T-helper 17 cell (primary cell): Measurements from ENCODE around the gene OR6C68. TPM values are rescaled to one million over a fixed set of nuclear protein-coding genes. Genes with fewer than 3 reads are reported as not detected.
"Not testable (repeated sequence)": the region's sequence is repeated elsewhere in the genome, so short reads cannot be mapped to it uniquely, and the experiment has no call there.

Experiments
- ATAC-seq: fragments of 150-1000 bp; cut with Tn5 transposase; 2 replicates; pipeline ENCODE4 v1.10.0; 2021; ENCODE audit warnings: mild to moderate bottlenecking, moderate library complexity
- DNase-seq, 3 donors: peaks; one replicate each; pipeline versions ENCODE4 v3.0.0 to v3.0.0-alpha.2; 2020 to 2021
- H3K9me3 ChIP-seq: one replicate; pipeline ENCODE4 v1.7.0; 2013; ENCODE audit warnings: low read length, mild to moderate bottlenecking; ENCODE audit not compliant: control insufficient read depth, poor library complexity, severe bottlenecking
- H3K27ac Mint-ChIP-seq: one replicate; pipeline ENCODE4 v1.8.0; 2022; ENCODE audit warnings: mild to moderate bottlenecking, moderate library complexity, mixed read lengths
- H3K27me3 Mint-ChIP-seq: one replicate; pipeline ENCODE4 v1.8.0; 2022; ENCODE audit warnings: mixed read lengths
- H3K36me3 Mint-ChIP-seq: one replicate; pipeline ENCODE4 v1.8.0; 2022; ENCODE audit warnings: low read depth, mixed read lengths
- H3K4me1 Mint-ChIP-seq: one replicate; pipeline ENCODE4 v1.8.0; 2022; ENCODE audit warnings: mild to moderate bottlenecking, mixed read lengths
- H3K4me3 Mint-ChIP-seq: one replicate; pipeline ENCODE4 v1.8.0; 2022; ENCODE audit warnings: mild to moderate bottlenecking, moderate library complexity, mixed read lengths
- total RNA-seq, 4 donors: library from RNA in 2 of 4; stranded (reverse) in 2 of 4; gene quantifications; one replicate each; pipeline ENCODE4 v1.2.3 and lab custom pipeline; 2022 to 2026

The OR6C68 gene
- total RNA-seq (not detected), total RNA-seq (lab: John Stamatoyannopoulos, UW) (0 reads per million in 2 donors)

GRCh38 chr12:55492078-55492477 lies at the start of gene OR6C68:
TSS of gene OR6C68 (plus strand) at chr12:55492378. CDS start at chr12:55492378, 0 bp downstream.
- Mint-ChIP-seq H3K36me3 (no peaks in the 10 kb centered on the region), H3K4me3 (no peak within 1 kb of the TSS), H3K27me3 (peaks cover 18% of the 10 kb centered on the region), H3K27ac (no peak within 1 kb of the TSS), H3K4me1 (no peaks in the 10 kb centered on the region)
- ATAC-seq (no peak), DNase-seq (no peak)
- H3K9me3 ChIP-seq, result no peaks in the 10 kb centered on the region

- ATAC-seq (no peak), DNase-seq (no peak)
- no peaks in the 10 kb centered on the region for H3K9me3 ChIP-seq
- Mint-ChIP-seq H3K27ac (no peak within 1 kb of the TSS), H3K4me1 (no peaks in the 10 kb centered on the region), H3K27me3 (peaks cover 26% of the 10 kb centered on the region), H3K36me3 (no peaks in the 10 kb centered on the region), H3K4me3 (no peak within 1 kb of the TSS)
Measured at GRCh38 chr12:55443776-55444175, 48.4 kb upstream of the OR6C68 start, which contains the start of gene OR6C2. TSS of gene OR6C2 (plus strand) at chr12:55444076. CDS start at chr12:55452214, 8,138 bp downstream.

GRCh38 chr12:55445357-55445756 lies 46.8 kb upstream of the OR6C68 start:
- H3K4me1 Mint-ChIP-seq, result no peaks in the 10 kb centered on the region
- no peak overlapping the region for H3K27ac Mint-ChIP-seq
- H3K9me3 ChIP-seq, result no peaks in the 10 kb centered on the region
- DNase-seq (no peak), ATAC-seq (no peak)
- H3K27me3 Mint-ChIP-seq, result peaks cover 26% of the 10 kb centered on the region
- H3K4me3 Mint-ChIP-seq, result no peak overlapping the region
- no peaks in the 10 kb centered on the region for H3K36me3 Mint-ChIP-seq

- DNase-seq (no peak), ATAC-seq (no peak)
- no peaks in the 10 kb centered on the region for H3K36me3 Mint-ChIP-seq
- no peaks in the 10 kb centered on the region for H3K9me3 ChIP-seq
- H3K4me1 Mint-ChIP-seq, result no peaks in the 10 kb centered on the region
- peaks cover 29% of the 10 kb centered on the region for H3K27me3 Mint-ChIP-seq
- H3K4me3 Mint-ChIP-seq, result no peak overlapping the region
- H3K27ac Mint-ChIP-seq, result no peak overlapping the region
Measured at GRCh38 chr12:55446326-55446725, 45.9 kb upstream of the OR6C68 start.

GRCh38 chr12:55448825-55449224 lies 43.4 kb upstream of the OR6C68 start:
- Mint-ChIP-seq H3K4me3 (no peak overlapping the region), H3K36me3 (no peaks in the 10 kb centered on the region), H3K4me1 (no peaks in the 10 kb centered on the region), H3K27me3 (peaks cover 48% of the 10 kb centered on the region), H3K27ac (no peak overlapping the region)
- no peaks in the 10 kb centered on the region for H3K9me3 ChIP-seq
- ATAC-seq, result no peak
- no peak for DNase-seq

- not testable (repeated sequence) for H3K36me3 Mint-ChIP-seq, H3K4me3 Mint-ChIP-seq, H3K27ac Mint-ChIP-seq, DNase-seq, H3K4me1 Mint-ChIP-seq, H3K9me3 ChIP-seq, ATAC-seq
- H3K27me3 Mint-ChIP-seq, result peaks cover 34% of the 10 kb centered on the region
Measured at GRCh38 chr12:55464926-55465325, 27.3 kb upstream of the OR6C68 start.

GRCh38 chr12:55467836-55468235 lies 24.3 kb upstream of the OR6C68 start:
- Mint-ChIP-seq H3K4me3 (no peak overlapping the region), H3K4me1 (no peaks in the 10 kb centered on the region), H3K27ac (no peak overlapping the region), H3K27me3 (peaks cover 28% of the 10 kb centered on the region), H3K36me3 (no peaks in the 10 kb centered on the region)
- ATAC-seq (no peak), DNase-seq (no peak)
- no peaks in the 10 kb centered on the region for H3K9me3 ChIP-seq

GRCh38 chr12:55469291-55469690 lies 22.9 kb upstream of the OR6C68 start:
- ATAC-seq, result no peak
- no peak overlapping the region for H3K4me3 Mint-ChIP-seq
- peaks cover 28% of the 10 kb centered on the region for H3K27me3 Mint-ChIP-seq
- H3K4me1 Mint-ChIP-seq, result no peaks in the 10 kb centered on the region
- H3K27ac Mint-ChIP-seq, result no peak overlapping the region
- H3K9me3 ChIP-seq, result no peaks in the 10 kb centered on the region
- DNase-seq, result no peak
- no peaks in the 10 kb centered on the region for H3K36me3 Mint-ChIP-seq

- no peak within 1 kb of the TSS for H3K4me3 Mint-ChIP-seq
- no peaks in the 10 kb centered on the region for H3K4me1 Mint-ChIP-seq
- no peaks in the 10 kb centered on the region for H3K36me3 Mint-ChIP-seq
- ATAC-seq, result no peak
- DNase-seq, result no peak
- no peaks in the 10 kb centered on the region for H3K9me3 ChIP-seq
- H3K27me3 Mint-ChIP-seq, result peaks cover 28% of the 10 kb centered on the region
- H3K27ac Mint-ChIP-seq, result no peak within 1 kb of the TSS
Measured at GRCh38 chr12:55470088-55470829, 21.9 kb upstream of the OR6C68 start, which contains the start of gene OR6C70. TSS of gene OR6C70 (minus strand) at chr12:55470138. CDS start at chr12:55470138, 0 bp downstream.

- Mint-ChIP-seq H3K27ac (no peak overlapping the region), H3K27me3 (peaks cover 30% of the 10 kb centered on the region), H3K4me3 (no peak overlapping the region), H3K36me3 (no peaks in the 10 kb centered on the region), H3K4me1 (no peaks in the 10 kb centered on the region)
- no peak for DNase-seq
- H3K9me3 ChIP-seq, result no peaks in the 10 kb centered on the region
- ATAC-seq, result no peak
Measured at GRCh38 chr12:55472264-55472663, 19.9 kb upstream of the OR6C68 start.

GRCh38 chr12:55479136-55479535 lies 13.0 kb upstream of the OR6C68 start:
- H3K4me1 Mint-ChIP-seq, result not testable (repeated sequence)

GRCh38 chr12:55484284-55484683 lies 7.9 kb upstream of the OR6C68 start:
- not testable (repeated sequence) for H3K36me3 Mint-ChIP-seq, H3K4me1 Mint-ChIP-seq, H3K9me3 ChIP-seq, H3K4me3 Mint-ChIP-seq, H3K27ac Mint-ChIP-seq, ATAC-seq, DNase-seq
- H3K27me3 Mint-ChIP-seq, result peaks cover 28% of the 10 kb centered on the region

More at GRCh38 chr12:55479136-55479535, 13.0 kb upstream of the OR6C68 start:
- ATAC-seq, H3K4me3 Mint-ChIP-seq, H3K36me3 Mint-ChIP-seq, H3K27ac Mint-ChIP-seq, DNase-seq, H3K9me3 ChIP-seq: not testable (repeated sequence)
- peaks cover 30% of the 10 kb centered on the region for H3K27me3 Mint-ChIP-seq

- H3K27me3 Mint-ChIP-seq, result peaks cover 34% of the 10 kb centered on the region
- H3K4me3 Mint-ChIP-seq, result no peak overlapping the region
- no peak overlapping the region for H3K27ac Mint-ChIP-seq
- H3K36me3 Mint-ChIP-seq, result no peaks in the 10 kb centered on the region
- DNase-seq, result no peak
- no peak for ATAC-seq
- H3K4me1 Mint-ChIP-seq, result peaks cover 2% of the 10 kb centered on the region
- no peaks in the 10 kb centered on the region for H3K9me3 ChIP-seq
Measured at GRCh38 chr12:55495490-55495889, 3.3 kb downstream of the OR6C68 start.

GRCh38 chr12:55499231-55499630 lies 7.1 kb downstream of the OR6C68 start:
- ATAC-seq, result no peak
- DNase-seq, result no peak
- Mint-ChIP-seq H3K4me3 (no peak overlapping the region), H3K36me3 (no peaks in the 10 kb centered on the region), H3K27me3 (peaks cover 41% of the 10 kb centered on the region), H3K4me1 (peaks cover 2% of the 10 kb centered on the region), H3K27ac (no peak overlapping the region)
- H3K9me3 ChIP-seq, result no peaks in the 10 kb centered on the region
